ENCODE measurements around the gene CACNA1D.

Gene CACNA1D

DNA sequence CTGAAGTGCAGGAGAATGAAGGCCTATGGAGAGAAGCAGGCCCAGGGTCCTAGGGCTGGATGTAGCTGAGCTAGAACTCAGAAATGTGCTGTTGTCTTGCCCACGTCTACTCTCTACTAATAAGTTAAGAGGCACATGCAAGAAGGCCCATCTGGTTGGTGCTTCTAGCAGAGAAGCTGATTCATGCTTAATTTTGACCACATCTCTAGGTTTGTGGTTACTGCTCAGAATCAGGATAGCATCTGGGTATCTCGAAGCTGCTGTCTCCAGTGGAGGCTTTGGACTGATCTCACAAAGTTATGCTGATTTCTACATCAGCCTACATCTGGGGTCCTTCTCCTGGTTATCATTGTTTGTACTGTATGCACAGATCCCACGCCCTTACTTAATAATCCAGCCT, 87.3 kb downstream of the CACNA1D start:
- peak; percentile 15 for DNase-seq

DNA sequence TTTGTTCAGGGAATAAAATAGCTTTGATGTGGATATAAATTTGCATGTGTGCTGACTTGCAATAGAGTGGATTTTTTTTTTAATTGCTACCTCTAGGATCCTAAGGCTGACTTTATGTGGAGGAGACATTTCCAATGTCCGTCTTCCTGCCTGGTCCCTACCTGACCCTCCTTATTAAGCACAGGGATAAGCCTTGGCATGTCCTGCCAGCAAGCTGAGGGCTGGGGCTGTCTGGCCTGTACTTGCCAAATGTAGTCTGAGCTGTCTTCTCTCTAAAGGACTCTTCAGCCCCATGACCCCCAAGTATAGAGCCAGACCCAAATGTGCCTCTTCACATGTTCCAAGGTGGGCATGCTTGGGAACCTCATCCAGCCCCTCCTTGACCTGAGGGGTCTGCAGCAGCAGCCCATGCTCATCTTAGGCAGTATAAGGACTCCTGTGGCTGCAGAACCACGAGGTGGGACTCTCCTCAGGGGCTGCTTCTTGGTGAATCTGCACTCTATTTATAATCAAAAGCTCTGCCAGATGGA, 88.8 kb downstream of the CACNA1D start:
- no peak for DNase-seq

DNA sequence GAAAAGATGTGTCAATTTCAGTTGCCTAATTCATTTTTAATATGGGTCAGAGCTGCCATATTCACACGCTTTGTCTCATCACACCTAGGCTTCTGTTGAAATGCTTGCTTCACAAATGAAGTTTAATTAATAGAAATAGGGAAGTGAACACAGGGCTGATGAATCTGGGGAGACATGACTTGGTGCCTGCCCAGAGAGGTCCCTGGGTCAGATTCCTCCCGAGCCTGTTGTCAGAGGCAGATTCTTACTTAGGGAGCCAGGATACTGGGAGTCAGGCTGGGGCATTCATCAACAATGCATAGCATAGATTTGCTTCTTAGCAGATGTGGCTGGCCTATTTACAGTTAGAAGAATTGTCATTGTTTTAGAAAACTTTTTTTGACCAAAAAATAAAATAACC, 90.6 kb downstream of the CACNA1D start:
- DNase-seq, result no peak

DNA sequence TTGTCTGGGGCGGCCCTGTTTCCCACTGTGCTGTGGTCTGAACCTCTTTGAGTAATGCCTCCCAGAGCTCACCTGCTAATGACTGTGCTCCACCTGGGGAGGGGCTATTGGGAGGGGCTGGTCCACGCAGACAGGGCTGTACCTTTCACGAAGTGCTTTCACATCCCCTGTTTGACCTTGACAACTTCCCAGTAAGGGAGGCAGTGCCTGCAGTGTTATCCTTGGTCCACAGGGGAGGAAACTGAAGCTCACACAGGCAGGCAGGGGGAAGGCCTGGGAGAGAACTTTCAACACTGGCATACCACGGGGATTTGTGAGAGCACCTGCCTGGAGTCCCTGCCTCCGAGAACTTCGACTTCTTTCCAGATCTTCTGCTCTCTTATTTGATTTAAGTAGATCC, 91.2 kb downstream of the CACNA1D start:
- DNase-seq, result no peak

DNA sequence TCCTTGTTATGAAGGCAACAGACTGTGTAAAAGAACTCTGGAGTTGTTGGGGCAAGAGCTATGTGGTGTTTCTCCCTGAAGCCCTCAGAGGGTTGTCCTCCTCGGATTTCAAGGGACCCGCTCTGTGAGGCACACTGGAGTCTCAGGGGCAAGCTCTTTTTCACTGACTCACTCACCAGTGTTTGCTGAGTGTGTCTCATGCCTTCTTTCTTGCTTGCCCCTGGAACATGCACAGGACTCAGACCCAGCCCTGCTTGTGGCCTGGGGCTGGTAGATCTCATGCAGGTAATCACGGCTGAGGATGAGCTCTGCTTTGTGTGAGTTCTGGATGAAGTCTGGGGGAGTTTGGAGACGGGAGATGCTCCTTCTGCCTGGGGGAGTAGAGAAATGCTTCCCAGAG, 93.7 kb downstream of the CACNA1D start:
- DNase-seq, result no peak

DNA sequence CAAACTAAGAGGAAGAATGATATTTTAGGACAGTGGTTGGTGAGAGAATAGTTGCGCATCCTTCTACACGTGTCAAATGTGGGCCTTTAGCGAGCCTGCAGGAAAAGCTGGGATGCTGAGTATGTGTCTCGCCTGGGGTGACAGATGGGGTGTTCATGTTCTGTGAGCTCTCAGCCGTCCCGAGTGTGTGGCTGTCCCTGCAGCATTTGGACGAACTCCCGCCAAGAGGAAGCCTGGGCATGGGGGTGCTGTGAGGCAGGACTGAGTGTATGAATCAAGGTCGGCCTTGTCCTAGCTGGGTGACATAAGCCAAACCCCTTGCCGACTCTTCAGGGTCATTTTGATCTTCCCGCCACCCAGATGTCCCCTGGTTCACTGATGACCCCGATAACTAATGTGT, 94.8 kb downstream of the CACNA1D start:
- no peak for DNase-seq

DNA sequence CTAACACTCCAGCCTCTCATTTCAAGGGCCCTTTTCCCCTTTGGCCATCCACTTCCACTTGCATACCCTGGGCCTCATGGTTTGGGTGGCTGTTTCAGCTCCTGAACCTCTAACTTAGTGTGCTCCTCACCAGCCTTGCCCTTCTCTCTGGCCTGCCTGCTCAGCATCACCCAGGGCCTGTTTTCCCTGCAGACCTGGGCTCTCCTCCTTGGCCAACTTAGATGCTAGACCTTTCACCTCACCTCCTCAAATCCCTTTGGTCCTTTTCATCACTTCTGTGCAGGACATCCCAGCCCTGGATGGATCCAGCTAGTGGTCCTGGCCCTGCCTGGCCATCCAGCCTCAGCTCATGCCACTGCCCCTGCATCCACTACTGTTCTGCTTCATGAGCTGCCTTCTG, 95.4 kb downstream of the CACNA1D start:
- no peak for DNase-seq

DNA sequence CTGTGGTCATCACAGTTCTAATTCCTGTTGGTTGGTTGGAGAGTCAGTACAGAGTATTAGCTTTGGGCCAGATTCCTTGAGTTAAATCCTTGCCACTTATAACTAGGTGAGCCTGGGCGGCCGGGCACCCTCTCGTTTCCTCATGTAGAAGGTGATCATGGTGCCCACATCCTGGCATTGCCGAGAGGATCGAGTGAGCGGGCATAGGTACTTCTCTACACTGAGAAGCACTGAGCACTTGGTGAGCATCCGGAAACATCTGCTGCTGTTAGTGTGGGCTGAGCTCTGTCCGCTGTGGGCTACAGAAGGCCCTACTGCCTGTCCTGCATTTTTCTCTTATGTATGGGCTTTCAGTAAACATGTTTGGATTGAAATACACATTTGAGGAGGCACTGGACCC, 96.2 kb downstream of the CACNA1D start:
- no peak for DNase-seq

DNA sequence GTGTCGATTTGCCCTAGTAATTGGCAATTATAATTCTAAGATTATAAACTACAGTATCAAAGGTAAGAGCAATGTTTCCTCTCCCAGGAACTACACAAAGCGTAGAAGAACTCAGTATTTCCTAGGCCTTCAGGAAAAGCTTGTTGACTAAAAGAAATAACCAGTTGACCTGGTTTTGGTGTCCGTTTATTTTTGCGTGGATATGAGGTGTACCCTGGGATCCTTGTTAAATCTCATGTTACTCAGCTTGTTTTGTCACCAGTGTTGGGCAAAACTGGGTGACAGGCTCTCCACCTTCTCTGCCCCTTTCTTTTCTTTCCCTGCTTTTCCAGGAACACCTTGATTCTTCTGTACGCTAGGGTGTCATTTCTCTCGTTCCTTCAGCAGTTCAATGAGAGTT, 97.2 kb downstream of the CACNA1D start:
- no peak for DNase-seq

DNA sequence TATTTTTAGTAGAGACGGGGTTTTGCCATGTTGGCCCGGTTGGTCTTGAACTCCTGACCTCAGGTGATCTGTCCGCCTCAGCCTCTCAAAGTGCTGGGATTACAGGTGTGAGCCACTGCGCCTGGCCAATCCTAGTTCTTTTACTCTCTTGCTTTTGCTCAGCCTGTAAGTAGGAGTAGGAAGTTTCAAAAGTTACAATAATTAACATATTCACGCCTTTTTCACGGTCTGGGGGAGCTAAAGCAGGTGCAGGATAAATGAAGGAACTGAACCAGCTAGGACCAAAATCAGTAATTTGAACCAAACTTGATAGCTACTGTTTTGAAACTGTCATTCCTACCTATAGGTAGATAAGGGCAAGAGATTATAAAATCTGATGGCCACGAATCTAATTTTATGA, 98.5 kb downstream of the CACNA1D start:
- DNase-seq, result no peak

DNA sequence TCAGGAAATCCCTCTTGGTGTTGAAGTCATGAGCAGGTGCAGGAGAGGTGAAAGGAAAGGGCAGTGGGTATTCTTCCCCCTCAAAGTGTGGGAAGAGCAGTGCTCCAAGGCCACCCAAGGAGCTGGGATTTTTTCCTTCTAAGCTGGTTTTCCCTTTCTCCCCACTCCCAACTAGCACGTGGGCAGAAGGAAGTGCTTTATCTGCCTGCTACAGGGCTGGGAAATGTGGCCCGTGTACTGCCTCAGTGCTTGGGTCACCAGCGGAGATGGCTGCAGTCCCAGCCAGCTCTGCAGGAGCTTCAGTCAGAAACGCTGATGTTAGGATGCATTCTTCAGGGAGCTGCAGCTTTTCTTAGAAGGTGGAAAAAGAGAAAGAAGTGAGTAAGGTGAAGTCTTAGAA, 99.2 kb downstream of the CACNA1D start:
- DNase-seq, result no peak

DNA sequence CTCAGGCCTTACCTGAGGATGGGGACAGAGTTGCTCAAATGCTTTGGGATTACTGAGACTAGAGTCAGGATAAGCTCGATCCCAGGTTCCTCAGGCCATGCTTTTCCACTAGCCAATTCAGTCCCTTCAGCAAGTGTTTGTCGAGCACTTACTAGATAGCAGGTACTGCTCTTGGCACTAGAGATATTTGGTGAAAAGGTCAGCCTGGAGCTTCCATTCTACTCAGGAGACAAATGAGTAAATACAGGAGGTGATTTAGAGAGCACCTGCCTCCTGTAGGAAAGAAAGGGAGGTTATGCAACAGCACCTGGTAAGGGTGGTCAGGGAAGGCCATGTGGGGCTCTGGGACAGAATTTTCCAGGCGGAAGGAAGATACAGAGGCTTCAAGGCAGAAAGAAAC, 99.9 kb downstream of the CACNA1D start:
- DNase-seq, result no peak

DNA sequence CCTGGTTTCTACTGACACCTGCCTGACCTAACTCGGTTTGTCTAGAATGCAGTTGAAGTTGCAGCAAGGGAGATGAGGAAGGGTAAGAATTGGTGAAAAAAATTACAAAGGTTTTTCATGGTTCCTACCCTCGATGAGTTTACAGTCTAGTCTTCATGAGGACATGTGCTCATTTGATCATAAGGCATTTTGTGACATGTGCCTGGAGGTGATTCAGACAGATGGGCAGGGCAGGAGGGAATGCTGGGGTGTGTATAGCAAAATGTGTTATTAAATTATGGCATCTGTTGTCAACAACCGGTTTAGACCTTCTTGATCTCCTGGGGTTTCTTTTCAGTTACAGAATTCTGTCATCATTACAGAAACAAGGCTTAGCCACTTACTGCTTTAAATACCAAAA, 101.2 kb downstream of the CACNA1D start:
- DNase-seq, result no peak

DNA sequence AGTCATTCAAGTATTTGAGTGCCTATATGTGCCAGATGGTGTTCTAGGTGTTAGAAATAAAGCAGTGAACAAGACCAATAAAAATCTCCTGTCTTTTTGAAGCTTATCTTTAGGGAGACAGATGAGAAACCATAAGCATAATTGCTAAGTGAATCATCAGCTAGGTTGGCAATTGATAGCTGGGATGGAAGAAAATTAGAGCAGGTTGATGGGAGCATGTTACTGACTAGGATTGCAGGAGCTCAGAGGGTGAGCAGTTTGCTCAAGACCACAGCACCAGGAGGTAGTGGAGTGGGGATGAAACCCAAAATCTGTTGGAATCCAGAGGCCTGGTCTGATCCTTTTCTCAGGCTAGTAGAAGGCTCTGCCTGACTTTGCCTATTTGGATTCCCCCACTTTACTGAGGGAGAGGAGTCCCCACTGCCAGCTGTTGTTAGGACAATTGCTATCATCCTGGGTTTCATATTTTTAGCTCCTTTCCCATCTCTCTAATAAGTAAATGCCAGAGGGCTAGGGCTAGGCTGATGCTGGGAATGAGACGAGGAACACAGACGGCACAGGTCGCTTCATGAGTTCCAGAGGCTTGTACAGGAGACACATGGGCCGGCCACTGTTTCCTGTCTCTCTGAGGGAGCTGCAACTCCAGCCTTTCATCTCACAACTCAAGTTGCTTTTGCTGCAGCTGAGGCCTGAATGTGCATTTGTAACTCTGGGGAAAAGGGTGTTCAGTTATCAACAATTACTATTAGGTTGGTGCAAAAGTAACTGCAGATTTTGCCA, 102.9 kb downstream of the CACNA1D start:
- DNase-seq, result no peak

DNA sequence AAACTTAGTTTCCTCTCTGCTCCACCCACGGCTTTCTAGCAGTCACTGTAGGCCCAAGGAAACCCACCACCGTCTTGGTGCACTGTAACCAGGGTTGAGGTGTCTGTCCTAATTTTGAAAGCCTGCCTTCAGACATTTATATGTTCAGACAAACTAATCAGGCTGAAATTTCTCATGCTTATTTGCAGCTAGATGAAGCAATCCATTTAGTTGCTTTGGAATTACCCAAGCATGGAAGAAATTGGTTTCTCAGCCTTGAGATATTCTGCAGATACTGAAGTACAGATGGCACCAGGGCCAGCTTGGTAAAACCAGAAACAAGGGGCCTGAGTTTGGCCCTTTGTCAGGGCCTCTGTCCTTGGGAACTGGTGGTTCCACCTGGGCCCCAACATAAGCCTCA, 105.4 kb downstream of the CACNA1D start:
- DNase-seq, result no peak

DNA sequence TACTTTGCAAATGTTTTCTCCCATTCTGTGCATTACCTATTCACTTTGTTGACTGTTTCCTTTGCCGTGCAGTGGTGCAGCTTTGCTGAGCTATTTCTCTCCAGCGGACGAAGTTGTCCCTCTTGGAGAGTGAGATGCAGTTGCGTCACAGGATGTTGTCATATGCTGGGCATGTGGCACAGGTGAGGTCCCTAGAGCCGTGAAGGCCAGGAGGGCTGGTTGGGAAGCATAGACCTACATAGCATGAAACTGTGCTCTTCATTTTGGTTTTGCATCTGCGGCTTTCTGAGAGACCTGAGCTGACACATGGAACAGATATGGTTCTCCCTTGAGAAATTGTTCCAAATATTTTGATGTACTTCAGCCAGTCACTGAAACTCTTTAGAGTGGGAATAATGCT, 108.5 kb downstream of the CACNA1D start:
- no peak for DNase-seq

DNA sequence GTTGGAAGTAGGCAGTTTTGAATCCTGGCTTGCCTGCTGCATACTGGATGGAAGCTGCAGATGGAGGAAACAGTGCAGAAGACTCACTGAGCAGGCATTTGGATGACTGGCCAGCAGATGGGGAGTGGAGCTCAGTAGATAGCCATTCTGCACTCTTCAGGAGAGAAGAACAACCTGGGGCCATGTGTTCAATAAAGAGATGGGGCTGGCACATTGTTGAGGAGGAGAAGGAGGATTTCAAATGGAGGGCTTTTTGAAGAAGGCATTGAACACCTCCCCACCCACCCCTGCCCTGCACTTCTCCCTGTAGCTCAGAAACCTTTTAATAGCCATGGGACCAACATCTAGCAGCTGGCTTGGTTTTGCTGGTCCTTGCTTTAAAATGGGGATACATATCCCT, 109.8 kb downstream of the CACNA1D start:
- DNase-seq, result no peak

DNA sequence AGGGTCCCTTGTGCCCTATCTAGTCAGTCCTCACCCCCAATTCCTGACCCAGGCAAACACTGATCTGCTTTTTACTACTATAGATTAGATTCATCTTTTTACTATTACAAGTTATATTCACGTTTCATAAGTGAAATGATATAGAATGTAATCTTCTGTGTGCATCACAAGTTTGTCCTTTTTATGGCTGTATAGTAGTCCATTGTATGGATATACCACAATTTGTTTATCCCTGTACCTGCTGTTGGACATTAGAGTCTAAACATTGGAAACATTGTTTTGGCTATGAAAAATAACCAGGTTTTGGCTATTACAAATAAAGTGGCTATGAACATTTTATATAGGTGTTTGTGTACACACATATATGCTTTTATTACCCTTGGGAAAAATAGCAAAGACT, 112.4 kb downstream of the CACNA1D start:
- no peak for DNase-seq

DNA sequence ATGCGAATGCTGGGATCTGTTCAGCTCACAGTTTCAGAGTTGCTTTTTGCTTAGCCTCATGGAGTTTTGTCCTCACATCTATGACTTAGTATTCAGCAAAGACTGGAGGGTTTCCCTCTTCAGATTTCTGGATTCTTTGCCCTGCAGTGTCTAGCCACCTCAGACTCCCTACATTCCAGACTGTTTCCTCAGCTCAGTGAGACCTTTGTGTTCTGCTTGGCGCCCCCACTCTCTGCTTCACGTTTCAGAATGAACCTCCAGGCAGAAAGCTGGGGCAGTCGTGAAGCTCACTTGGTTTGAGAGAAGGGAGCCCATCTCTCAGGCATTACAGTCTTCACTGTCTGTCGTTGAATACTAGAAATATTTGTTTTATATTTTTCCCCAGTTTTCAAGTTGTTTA, 118.1 kb downstream of the CACNA1D start:
- DNase-seq, result no peak

DNA sequence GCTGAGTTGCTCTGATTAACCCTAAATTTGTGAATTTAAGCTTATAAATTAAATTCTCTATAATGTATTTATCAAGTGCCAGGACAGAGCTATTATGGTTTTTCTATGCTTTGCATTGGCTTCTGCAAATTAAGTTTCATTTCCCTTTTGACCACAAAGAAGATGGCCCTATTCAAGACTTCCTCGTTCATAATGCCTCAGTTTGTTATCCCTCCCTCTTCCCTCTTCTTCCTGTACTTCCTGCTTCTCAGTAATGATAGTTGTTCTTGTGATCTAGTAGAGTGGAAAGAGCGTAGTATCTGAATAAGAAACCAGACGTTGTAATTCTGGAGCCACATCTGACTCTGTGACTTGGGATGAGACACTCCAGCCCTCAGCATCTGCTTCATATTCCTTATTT, 118.7 kb downstream of the CACNA1D start:
- peak; percentile 27 for DNase-seq

DNA sequence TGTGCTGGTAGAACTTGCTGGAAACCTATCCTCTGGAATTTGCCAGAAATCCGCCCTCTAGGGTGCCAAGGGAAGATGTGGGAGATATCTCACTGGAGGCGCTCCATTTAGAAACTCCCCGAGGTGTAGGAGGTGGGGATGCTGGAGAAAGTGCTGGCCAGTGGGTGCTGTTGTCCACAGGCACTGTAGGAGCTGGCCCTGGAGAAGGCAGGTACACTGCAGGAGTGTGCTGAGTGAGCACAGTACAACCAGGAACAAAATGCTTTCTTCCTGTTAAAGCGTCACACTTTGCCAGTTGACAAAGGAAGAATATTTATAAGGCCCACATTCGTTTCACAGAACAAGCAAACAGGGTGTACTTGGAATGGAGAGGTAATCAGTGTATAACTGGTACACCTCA, 119.9 kb downstream of the CACNA1D start:
- DNase-seq, result no peak

DNA sequence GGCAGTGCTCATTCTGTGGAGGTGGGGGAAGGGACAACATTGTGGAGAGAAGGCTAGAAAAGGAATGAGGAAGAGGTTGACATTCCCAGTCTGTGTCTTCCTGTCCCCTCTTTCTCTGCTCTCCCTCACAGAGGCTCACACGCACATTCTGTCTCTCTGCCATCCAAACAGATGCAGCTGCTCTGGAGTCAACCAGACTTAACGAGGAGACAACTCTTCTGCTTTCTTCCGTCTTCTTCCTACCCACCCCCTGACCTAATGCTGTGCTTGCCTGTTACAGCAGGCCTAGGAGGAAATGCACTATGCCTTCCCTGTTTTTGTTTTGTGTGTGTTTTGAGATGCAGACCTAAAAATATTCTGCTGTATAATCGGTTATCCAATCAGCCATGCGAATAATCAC, 121.9 kb downstream of the CACNA1D start:
- no peak for DNase-seq

DNA sequence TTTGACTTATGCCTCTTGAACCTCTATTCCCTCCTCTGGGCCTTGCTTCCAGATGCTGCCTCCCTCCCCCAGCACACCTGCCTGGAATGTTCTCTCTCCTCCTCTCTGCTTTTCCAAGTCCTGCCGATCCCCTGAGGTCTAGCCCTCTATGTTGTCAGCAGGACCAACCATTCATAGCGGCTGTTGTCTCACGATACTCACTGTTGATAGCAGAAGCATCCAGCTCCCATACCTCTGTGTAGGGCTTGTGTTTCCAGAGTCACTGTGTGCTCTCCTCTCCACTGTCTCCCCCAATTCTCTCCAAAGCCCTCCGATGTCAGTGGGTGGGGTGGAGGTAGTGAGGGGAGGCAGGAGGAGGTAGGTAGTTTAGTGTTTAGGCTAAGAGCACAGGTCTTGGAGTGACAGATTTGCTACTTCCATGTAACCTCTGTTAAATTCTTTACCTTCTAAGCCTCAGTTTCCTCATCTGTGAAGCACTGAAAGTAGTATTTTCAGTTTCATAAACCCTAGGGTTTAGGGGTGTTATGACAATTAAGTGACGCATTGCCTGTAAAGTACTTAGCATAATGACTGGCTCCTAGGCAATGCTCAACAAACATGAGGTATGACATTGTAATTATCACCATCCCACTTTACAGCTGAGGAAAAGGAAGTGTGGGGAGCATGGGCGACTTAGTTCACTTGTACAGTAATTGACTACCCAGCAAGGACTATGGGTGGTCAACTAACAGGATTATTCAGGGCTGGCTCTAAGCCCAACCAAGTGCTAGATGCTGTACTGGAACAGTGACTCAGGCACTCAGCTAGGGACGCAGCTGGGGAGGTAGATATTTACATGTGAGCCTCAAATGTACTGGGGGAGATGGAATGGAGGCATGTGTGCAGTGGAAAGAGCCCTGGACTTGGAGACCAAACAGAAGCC, 122.8 kb downstream of the CACNA1D start:
- DNase-seq, result no peak

DNA sequence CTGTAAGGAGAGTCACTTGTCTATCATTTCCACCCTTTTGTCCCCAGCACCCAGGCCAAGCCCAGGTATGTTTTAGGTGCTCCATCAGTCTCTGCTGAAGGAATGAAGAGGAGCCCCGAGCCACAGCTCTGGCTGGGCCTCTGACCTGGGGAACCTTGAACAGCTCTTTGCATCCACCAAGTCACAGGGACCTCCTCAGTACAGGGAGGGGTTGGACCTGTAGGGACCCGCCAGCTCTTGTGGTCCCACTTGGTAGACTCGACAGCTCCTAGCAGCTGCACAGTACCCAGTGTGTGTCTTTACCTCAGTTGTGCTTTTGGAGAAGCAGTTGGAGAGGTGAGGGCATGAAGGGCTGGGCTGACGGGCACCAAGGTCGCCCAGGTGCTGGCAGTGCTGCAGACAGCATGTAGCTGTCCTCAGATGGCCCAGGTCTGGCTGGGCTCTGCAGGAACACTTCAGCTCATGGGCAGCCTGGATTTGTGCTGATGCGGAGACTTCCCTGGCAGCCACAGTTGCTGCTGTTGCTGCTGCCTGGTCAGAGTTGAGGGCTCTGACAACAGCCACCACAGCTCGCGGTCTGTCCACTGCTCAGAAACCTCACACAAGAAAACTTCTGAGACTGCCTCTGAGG, 123.6 kb downstream of the CACNA1D start:
- no peak for DNase-seq

Data from SIG-M5 (cell line).